Measurements from ENCODE around the gene IGF2. TPM values are rescaled to one million over a fixed set of nuclear protein-coding genes. Genes with fewer than 3 reads are reported as not detected.

Gene IGF2
- total and polyA plus RNA-seq, 2 donors (not counting 3 experiments of a cell fraction or from before 2014, with no cell fraction given), result 5.7 to 21.0 TPM

DNA sequence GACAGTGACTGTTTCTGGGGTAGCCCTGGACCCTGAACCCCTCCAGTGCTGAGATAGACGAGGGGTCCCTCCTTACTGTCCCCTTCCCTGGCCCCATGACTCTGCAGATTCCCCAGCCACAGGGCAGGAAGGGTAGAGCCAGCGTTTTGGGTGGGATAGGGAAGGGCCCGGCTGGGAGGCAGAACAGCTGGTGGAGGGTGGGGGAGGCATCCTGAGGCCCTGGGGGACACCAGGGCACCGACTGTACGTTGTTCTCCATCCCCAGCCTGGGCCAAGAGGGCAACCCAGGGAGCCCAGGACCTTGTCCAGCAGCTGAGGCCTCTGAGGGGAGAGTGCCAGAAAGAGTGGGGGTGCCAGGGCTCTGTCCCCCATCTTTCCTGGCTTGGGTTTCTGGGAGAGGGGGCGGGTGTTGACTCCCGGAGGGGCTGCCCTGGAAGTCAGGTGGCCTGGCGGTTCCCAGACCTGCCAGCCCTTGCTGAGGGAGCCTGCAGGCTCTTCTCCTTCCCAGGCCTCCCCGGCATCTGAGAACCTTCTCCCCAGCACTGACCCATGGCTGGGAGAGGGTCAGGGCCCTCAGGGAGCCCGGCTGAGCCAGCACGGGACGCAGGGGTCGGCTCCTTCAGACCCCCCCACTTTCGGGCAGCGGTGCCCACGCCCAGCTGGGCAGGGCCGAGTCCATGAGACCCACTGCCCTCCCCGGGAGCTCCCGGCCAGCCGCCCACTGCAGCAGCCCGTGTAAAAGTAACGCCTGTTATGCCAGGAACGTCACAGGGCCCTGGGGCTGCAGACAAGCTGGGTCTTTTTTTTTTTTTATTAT is 30.3 kb downstream of the IGF2 start:
- Histone ChIP-seq H4K20me1 (replicated peaks; ENCODE audit: control insufficient read depth, extremely low read depth, insufficient read depth, low read length) (no peaks in the 10 kb centered on the region), H3K4me1 (ENCODE audit: control insufficient read depth, extremely low read depth, insufficient read depth, low read length) (peaks cover 12% of the 10 kb centered on the region), H3K4me3 (replicated peaks in 1 of 3; ENCODE audit: insufficient read depth in 1 of 3, low read depth in 1 of 3, low read length in 3 of 3) (no peak overlapping the region), H3K79me2 (ENCODE audit: control insufficient read depth, insufficient read depth, low read length) (no peaks in the 10 kb centered on the region), H2AFZ (ENCODE audit: low read depth, low read length) (peak overlapping the region; percentile 43), H3K36me3 (ENCODE audit: control insufficient read depth in 2 of 2, extremely low read depth in 1 of 2, insufficient read depth in 2 of 2, low read length in 2 of 2) (no peaks in the 10 kb centered on the region), H3K9me1 (replicated peaks; ENCODE audit: control insufficient read depth, extremely low read depth, insufficient read depth, low read length) (no peaks in the 10 kb centered on the region), H3K27ac (ENCODE audit: insufficient read depth, low read depth, low read length) (peak overlapping the region; percentile 55), H3K4me2 (ENCODE audit: insufficient read depth, low read length) (no peak overlapping the region), H3K9ac (replicated peaks; ENCODE audit: extremely low read depth, insufficient read depth, low read length) (peak overlapping the region; percentile 36), H3K9me3 (replicated peaks; ENCODE audit: control insufficient read depth, insufficient read depth, low read length) (no peaks in the 10 kb centered on the region), H3K27me3 (ENCODE audit: control insufficient read depth in 2 of 2, insufficient read depth in 2 of 2, low read length in 2 of 2) (no peaks in the 10 kb centered on the region)
- intact Hi-C loops (cut with micrococcal nuclease), result loop anchor here (1.0 kb wide), 2 partner anchors 12 to 28 kb away; no protein-coding TSS in a partner anchor
- dilution Hi-C loops (cut with MboI; ENCODE audit: extremely low pct_ligation_motif_present, low sequenced_read_pairs), result no loop called here
- FAIRE-seq (no peak), DNase-seq (ENCODE audit: low read depth, low spot score) (no peak)
- no TSS peak for BruUV-seq (replicated peaks)
- ChIA-PET POLR2A (interaction anchor here (1.0 to 1.2 kb wide), 2 partner anchors 8 to 28 kb away, joined by 3 to 9 read pairs; no protein-coding TSS in a partner anchor), CTCF (interaction anchor here (0.8 to 2.3 kb wide), 8 partner anchors 8 to 71 kb away, joined by 3 to 20 read pairs (median 5); no protein-coding TSS in a partner anchor)
- TF ChIP-seq EZH2 (IDR thresholded peaks at IDR 0.05; ENCODE audit: borderline replicate concordance, low read depth, low read length, severe bottlenecking) (no peak), POLR2AphosphoS5 (IDR thresholded peaks at IDR 0.05; ENCODE audit: insufficient read depth, low read depth, low read length) (no peak), FOS (IDR thresholded peaks at IDR 0.05; ENCODE audit: borderline replicate concordance, insufficient read depth, low read length) (no peak), MYC (IDR thresholded peaks at IDR 0.05; ENCODE audit: low read depth, low read length) (no peak), GATA2 (IDR thresholded peaks at IDR 0.05; ENCODE audit: insufficient read depth, insufficient read length, low read depth, low read length) (no peak), JUN (IDR thresholded peaks at IDR 0.05; ENCODE audit: borderline replicate concordance, insufficient read depth, insufficient read length, low read depth) (no peak), POLR2A (IDR thresholded peaks at IDR 0.05; ENCODE audit: low read depth, low read length) (no peak)
- TF ChIP-seq, protein P1, sequence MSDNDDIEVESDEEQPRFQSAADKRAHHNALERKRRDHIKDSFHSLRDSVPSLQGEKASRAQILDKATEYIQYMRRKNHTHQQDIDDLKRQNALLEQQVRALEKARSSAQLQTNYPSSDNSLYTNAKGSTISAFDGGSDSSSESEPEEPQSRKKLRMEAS (IDR thresholded peaks at IDR 0.05; ENCODE audit: insufficient read depth, insufficient read length), result no peak
- TF ChIP-seq, protein P2, sequence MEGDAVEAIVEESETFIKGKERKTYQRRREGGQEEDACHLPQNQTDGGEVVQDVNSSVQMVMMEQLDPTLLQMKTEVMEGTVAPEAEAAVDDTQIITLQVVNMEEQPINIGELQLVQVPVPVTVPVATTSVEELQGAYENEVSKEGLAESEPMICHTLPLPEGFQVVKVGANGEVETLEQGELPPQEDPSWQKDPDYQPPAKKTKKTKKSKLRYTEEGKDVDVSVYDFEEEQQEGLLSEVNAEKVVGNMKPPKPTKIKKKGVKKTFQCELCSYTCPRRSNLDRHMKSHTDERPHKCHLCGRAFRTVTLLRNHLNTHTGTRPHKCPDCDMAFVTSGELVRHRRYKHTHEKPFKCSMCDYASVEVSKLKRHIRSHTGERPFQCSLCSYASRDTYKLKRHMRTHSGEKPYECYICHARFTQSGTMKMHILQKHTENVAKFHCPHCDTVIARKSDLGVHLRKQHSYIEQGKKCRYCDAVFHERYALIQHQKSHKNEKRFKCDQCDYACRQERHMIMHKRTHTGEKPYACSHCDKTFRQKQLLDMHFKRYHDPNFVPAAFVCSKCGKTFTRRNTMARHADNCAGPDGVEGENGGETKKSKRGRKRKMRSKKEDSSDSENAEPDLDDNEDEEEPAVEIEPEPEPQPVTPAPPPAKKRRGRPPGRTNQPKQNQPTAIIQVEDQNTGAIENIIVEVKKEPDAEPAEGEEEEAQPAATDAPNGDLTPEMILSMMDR (IDR thresholded peaks at IDR 0.05; ENCODE audit: extremely low read depth in 1 of 2, insufficient read depth in 1 of 2, low read depth in 1 of 2, low read length in 2 of 2), result no peak
